ENCODE data around the gene SRPK1.

DNA sequence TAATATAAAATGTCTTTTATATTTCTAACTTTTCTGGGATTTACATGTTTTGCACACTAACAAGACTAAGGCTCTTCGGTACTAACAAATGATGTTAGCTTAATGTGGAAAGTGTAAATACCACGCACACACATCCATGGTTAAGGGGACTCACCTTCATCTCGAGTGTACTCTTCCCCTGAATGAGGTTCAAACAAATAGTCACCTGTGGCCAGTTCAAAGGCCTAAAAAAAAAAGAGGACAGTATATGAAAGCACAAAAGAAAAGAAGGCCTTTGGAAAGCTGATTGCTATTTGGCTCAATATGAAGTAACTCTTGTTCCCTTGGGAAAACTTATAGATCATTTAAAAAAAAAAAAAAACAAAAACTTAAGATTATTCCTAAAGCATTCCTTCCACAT lies 78.5 kb downstream of the SRPK1 start:
- TF ChIP-seq POLR2AphosphoS5 (IDR thresholded peaks at IDR 0.05; ENCODE audit: low read depth, low read length) (no peak), POLR2A (IDR thresholded peaks at IDR 0.05; ENCODE audit: low read depth, low read length) (no peak)
